Stimulated activated CD8-positive, alpha-beta memory T cell treated with anti-CD3 and anti-CD28 coated beads, Interleukin-4, amount 100 ng/mL, for 1 hour (primary cell): Measurements from ENCODE around the gene ARL6IP4.
A peak's percentile ranks its signal among the peaks of the same experiment; 100 is the strongest.

Experiments used
- DNase-seq, 2 donors: peaks; one replicate each; pipeline ENCODE4 v3.0.0-alpha.2; 2020; ENCODE audit warnings: low read depth in 2 of 2, low spot score in 1 of 2

The ARL6IP4 gene

DNA sequence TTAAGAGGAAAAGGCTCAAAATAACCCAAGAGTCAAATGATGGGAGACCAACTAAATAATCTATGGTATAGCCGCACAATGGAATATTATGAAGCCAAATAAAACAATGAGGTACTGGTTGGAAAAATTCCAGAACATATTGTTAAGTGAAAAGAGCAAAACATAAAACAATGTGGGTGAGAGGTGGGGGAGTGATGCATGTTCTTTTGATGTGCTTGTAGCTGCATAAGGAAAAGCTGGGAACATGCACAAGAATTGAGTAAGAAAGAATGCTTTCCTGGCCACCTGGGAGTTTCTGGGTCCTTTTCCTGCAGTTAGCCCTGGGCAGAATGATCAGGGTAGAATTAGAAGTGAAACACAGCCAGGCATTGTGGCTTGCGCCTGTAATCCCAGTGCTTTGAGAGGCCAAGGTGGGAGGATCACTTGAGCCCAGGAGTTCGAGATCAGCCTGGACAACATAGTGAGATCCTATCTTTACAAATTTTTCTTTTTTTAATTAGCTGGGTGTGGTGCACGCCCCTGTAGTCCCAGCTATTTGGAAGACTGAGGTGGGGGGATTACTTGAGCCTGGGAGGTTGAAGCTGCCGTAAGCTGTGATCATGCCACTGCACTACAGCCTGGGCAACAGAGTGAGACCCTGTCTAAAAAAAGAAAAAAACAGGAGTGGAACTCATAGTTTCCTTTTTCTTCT lies 22.1 kb upstream of the ARL6IP4 start:
- DNase-seq: no peak

DNA sequence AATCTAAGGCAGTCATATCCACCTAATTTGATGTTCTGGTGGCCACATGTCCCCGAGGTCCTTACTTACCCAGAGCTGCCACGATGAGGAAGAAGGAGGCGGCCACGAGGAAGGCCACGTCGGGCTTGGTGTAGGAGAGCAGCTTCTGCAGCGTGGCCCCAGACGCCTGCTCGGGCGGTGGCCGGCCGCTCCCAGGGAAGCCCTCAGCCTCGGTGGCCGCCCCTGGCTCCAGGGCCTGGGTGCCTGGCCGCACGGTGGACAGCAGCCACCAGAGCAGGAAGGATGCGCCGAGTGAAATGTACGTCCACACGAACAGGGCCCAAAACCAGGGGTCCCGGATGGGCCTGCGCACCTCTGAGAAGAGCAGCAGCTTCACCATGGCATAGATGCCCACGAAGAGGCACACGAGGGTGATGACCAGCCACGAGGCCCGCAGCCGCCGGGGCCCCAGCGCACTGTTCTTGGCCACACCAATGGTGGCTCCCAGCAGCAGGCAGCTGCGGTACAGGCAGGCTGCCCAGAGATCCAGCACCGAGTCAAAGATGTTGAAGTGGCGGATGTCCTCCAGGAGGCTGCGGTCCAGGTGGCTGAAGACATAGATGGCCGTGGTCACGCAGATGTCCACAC lies 20.8 kb upstream of the ARL6IP4 start:
- DNase-seq: no peak

DNA sequence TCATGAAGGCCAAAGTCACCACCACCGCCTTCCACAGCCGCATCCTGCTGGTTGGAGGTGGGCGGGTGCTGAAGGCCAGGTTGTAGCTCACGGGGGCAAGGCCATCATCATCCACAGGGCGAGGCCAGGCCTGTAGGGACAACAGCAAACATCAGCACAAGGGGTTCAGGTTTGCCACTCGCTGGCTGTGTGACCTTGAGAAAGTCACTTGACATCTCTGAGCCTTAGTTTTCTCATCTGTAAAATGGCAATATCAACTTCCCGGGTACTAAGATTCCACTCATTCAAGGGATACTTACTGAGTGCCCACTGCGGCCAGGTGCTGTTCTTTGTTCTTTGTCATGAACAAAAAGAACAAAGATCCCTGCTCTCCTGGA lies 20.3 kb upstream of the ARL6IP4 start:
- no peak for DNase-seq

DNA sequence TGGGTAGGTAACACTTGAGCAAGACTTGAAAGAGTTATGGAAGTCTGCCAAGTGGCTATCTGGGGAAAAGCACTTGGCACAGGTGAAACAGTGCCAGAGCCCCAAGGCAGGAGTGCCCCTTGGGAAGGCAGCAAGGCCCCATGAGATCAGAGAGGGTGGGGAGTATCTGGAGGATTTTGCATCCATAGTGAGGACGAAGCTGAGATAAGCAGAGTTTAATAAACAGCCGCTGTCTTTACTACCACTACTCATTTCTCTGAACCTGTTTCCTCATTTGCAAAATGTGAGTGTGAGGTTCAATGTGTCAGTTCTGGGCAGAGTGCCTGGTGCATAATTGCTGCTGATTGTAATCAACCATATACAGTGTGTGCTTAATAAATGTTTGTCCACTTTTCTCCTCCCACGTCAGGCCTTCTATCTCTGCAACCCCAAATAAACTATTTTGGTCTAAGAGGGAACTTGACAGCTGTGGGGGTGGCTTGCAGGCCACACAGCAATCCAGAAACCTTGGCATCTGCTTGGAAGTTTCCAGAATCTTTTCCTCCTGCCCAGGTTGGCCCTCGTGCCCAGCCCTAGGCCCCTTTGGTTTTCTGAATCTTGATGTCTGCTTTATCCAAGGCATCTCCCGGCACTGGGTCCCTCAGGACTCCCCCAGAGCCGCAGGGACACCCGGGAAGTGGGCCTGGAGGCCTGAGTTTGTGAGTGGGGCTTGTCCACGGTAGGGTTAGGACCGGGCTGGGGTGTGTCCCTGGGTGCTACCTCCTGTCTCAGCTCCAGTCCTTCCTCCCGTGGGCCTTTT lies 18.8 kb upstream of the ARL6IP4 start:
- DNase-seq: no peak

DNA sequence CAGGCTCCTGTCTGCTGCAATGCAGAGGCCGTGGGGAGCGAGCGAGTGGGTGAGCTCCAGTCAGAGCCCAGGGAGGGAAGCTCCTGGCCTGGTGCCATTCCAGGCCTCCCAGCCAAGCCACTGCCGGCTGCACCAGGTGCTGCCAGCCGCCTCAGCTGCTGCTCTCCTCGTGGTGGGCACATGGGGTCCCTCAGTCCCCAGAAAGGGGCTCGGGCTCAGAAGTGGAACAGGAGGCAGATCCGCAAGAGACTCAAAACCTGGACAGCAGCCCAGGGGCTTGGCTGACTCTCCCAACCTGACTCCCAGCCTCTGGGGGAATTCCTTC lies 16.6 kb upstream of the ARL6IP4 start:
- no peak for DNase-seq

DNA sequence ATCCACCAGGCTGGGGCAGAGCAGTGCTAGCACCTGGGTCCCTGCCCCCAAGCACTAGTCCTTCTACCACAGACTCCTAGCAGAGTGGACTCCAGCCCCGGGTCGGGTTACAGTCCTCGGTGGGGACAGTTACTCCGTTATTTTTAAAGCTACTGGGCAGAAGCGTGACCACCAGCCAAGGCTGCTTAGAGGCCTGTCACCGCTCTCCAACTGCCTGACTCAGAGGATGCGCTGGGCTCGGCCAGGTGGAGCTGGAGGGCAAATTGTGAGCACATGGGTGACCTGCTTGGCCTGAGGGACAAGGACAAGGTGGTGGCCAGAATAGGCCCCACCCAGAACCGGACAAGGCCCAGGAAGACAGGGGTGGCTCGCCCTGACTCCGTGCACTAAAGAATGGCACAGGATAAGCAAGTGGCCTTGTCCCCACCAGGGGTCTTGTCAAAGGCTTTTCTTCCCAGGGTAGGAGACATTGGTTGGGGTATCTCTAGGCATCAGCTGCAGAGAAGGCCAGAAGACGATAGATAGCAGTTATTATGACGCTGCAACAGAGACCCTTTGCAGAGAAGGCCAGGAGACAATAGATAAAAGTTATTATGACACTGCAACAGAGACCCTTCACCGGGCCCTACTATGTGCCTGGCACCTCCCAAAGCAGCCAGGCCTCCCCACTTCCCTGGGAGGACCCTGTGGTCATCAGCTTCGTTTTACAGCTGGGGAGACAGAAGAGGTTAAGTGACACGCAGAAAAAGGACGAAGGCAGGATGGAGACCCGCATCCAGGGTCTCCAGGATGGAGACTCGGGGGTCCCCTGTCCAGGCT lies 15.8 kb upstream of the ARL6IP4 start:
- no peak for DNase-seq

DNA sequence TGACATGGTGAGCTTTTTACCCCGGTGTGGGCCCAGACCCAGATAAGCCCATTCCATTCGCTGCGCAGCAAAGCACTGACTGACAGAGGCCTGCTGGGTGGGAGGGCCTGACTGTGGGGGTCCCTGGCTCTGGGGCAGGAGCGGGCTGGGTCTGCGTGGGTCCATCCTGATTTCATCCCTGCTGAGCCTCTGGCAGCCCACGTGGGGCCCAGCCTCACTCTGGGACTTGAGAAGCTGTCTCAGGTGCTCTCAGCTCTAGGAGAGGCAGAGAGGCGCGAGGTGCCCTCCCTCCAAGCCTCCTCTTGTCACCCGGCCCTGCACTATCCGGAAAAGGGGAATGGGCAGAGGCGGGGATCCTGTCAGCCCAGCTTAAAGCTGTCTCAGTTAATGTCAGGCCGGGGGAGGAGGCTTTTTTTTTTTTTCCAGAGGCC lies 15.1 kb upstream of the ARL6IP4 start:
- no peak for DNase-seq

DNA sequence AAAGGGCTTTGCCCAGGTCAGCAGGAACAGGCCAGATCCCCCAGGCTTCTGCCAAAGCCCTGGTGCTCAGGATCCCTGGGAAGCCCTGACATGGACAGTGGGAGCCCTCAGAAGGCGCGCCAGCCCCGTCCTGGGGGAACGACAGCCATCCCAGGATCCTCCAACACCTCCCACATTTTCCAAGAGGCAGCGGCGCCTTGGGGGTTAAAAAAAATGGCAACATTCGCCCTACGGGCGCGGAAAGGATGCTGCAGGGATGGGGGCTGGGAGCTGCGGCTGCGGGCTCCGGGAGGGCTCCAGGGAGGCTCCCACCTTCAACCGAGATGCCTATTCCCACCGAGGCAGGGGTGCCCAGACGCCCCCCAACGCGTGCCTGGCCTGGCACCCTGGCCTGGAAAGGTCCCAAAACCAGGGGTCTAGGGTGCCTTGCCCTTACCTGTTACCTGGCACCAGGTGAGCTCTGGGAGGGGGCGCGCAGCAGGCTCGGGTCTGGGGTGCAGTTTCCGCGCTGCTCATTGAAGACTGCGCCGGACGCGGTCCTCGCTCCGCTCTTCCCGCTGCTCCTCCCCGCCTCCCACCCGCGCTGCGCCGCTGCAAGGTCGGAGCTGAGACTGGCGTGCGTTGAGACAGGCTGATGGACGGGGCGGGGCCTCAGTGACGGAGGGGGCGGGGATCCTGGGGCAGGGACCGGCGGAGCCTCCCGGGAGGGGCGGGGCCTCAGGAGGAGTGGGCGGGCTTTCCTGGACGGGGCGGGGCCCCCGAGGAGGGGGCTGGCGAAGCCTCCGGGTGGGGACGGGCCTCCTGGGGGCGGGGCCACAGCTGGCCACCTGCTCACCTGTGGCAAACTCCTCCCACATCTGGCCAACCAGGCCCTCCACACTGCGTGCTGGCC lies 14.4 kb upstream of the ARL6IP4 start, which contains the start of gene ABCB9:
TSS of gene ABCB9 (minus strand) at position 613 of the 892 bp plus-strand sequence. CDS start 6,228 bp downstream, outside the sequence.
- DNase-seq: peak; percentile 87 to 94

DNA sequence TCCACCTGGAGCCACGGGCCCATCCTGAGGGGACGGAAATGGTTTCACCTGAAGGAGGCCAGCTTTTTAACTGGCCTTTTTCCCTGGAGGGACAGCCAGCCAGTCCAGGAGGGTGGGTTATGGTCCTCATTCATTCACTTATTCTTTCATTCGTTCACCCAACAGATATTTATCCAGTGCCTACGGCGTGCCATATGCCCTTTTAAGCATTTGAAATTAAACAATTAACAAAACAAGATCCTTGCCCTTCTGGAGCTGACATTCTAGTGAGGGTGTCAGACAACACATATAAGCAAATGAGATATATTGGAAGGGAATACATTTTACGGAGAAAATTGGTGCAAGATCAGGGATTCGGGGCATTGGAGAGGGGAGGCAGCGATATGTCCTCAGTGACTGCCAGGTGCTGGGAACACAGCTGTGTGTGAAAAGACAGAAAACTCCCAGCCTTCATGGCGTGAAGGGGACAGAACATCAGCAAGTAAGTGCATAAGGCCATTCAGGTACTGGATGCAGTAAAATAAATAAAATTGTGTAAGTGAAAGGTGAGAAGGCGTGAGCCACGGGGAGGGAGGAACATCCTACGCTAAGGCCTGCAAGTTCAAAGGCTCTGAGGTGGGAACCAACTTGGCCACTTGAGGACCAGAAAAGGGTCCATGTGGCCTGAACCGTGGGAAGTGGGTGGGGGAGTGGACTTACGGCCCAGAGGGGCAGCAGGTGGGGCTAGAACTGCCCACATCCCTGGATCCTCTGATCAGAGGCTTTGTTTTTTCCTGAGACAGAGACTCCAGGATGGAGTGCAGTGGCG lies 13.5 kb upstream of the ARL6IP4 start:
- DNase-seq: no peak

DNA sequence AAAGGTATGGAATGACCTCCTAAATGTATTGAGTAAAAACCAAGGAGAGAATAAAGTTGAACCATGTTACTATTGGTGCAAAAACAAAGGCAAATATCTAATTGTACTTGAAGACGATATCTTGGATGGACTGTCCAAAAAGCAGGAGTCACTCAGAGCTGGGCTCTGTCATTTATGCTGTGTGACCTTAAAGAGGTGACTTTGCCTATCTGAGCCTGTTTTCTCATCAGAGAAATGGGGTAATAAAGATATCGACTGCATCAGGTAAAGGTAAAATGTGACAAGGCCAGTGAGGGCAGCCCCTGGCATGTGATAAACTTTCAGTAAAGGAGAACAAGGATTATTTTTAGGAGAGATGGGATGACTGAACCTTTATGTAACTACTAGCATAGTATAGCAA lies 12.4 kb upstream of the ARL6IP4 start:
- DNase-seq: no peak

DNA sequence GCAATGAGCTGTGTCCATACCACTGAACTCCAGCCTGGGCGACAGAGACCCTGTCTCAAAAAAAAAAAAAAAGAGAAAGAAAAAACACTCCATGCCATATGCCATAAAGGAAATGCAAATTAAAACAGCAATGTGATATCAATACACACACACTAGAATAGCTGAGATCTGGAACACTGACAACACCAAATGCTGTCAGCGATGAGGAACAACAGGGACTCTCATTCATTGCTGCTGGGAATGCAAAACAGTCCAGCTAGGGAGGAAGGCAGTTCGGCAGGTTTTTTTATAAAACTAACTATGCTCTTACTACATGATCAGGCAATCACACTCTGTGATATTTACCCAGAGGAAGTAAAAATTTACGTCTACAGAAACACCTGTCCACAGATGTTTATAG lies 10.8 kb upstream of the ARL6IP4 start:
- no peak for DNase-seq

DNA sequence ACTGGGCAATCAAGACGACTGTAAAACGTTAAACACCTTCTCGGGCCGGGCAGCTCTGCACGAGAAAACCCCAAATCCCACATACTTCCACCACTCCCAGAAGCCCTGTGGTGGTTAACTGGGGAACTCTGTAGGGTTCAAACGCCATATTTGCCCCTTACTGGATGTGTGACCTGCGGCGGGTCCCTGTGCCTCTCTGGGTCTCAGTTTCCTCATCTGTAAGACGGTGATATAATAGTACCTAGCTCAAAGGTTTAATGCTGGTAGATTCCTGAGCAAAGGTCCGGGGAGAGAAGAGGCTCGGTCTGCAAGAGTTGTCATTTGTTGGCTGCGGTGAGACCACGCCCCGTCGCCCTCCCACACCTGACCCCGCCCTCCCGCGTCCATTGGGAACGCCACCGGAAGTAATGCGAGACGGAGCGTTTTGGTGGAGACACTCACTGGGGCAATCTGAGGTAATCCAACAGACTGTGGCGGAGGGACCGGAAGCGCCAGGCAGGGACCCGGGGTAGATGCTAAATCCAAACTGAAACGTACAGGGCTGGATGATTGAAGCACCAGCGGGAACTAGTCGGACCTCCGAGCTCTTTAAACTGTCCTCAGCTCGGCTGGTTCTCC lies 6.1 kb upstream of the ARL6IP4 start:
- peak; percentile 99 for DNase-seq

DNA sequence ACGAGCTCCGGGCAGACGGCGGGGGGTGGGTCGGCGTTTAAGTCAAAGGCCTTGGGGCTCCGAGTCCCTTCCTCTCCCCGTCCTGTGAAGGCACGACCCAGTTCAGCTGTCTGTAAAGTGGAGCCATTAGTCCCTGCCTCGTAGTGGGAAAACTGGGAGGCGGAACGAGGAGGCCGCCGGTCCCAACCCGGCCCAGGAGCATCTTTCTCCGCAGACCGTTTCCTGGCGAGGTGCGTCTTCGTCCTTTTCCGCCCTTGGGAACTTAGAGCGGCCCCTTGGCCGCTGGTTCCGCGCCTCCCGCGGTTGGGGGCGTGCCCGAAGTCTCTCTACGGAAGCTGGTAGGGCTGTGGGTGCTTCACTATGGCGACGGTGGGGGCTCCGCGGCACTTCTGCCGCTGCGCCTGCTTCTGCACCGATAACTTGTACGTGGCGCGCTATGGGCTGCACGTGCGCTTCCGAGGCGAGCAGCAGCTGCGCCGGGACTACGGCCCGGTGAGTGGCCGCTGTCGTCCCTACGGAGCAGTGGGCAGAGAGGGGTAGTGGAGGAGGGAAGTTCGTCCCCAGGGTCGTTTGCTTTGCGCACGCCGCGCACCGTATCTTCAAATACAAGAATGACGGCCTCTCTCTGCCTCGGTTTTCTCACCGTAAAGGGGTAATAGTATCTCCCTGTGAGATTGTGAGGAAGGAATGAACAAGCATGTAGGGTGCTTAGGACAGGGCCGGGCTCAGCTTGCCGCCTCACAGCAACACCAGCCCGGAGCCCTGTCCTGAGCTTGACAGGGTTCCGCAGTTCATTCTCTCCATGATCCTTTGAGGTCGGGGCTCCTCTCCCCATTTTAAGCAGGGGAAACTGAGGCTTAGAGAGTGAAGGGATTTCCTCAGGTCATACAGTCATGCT lies 5.3 kb upstream of the ARL6IP4 start, which contains the start of gene OGFOD2:
TSS of gene OGFOD2 (plus strand) at position 353 of the 898 bp plus-strand sequence. CDS start at position 361, 8 bp downstream.
- DNase-seq: peak; percentile 86 to 88

DNA sequence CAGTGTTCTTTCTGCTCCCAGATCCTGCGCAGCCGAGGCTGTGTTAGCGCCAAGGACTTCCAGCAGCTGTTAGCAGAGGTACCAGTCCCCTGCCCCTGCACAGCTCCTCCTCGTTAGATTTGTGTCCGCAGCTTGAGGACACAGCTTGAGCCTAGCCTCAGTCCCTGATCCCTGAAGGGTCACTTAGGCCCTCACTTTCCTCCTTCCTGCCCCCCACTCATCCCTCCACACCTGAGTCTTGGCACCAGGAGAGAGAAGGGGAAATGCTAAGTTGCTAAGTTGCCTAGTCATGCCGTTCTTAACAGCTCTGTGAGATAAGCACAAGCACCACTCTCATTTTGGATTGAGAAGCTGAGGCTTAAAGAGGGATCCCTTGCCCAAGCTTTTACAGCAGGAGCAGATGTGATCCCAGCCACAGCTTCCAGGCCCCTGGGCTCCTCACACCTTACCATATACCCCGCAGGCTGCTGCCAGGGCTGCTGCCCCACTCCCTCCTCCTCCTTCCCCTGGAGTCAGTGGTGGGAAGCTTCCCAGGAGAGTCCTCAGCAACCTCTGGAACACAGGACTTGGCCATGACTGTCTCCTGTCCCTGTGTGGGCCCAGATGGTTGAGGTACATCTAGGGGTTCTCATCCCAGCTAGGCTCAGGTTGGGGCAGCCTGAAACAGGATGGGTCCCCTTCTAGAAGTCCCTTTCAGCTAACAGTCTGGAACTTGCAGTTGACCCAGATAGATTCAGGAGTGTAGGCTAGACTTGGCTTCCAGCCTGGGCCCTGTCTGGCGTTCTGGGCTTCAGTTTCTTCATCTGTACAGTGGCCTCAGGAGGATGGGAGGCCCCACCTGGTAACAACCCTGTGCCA lies 4.5 kb upstream of the ARL6IP4 start:
- DNase-seq: no peak

DNA sequence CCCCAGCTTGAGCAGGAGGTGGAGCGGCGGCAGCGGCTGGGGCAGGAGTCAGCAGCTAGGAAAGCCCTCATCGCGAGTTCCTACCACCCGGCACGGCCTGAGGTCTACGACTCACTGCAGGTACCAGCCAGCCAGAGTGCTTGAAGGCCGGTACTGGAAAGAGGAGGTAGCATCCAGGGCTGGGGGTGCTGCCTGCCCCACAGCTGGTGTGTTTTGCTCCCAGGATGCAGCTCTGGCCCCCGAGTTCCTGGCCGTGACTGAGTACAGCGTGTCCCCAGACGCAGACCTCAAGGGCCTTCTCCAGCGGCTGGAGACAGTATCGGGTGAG lies 3.9 kb upstream of the ARL6IP4 start:
- DNase-seq: no peak

DNA sequence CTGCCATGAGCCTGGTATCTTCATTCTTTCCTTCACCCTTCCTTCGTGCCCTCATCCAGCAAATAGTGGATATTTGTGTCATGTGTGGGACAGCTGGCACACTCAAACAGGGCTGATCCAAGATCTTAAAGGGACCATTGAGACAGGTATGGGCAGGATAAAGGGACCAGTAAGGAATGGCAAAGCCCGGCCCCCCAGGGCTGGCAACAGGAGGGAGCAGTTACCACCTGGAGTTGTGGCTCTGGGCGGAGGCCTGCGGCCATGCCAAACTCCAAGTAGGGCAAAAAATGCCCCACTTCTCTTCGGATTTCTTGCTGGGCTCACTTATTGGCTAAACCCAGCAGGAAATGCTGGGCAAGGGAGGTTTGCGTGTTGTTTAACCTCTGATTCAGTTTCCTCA lies 3.3 kb upstream of the ARL6IP4 start:
- DNase-seq: no peak
